Activated CD4-positive, alpha-beta T cell treated with anti-CD3 and anti-CD28 coated beads, Interleukin-2, amount 50 U/mL, for 48 hours (primary cell): ENCODE measurements around the gene BCAR1.
"Not testable (repeated sequence)": the region's sequence is repeated elsewhere in the genome, so short reads cannot be mapped to it uniquely, and the experiment has no call there.

ENCODE experiments used
- DNase-seq, 2 experiments: peaks; one replicate each; pipeline ENCODE4 v3.0.0-alpha.2; 2020

Gene BCAR1

DNA sequence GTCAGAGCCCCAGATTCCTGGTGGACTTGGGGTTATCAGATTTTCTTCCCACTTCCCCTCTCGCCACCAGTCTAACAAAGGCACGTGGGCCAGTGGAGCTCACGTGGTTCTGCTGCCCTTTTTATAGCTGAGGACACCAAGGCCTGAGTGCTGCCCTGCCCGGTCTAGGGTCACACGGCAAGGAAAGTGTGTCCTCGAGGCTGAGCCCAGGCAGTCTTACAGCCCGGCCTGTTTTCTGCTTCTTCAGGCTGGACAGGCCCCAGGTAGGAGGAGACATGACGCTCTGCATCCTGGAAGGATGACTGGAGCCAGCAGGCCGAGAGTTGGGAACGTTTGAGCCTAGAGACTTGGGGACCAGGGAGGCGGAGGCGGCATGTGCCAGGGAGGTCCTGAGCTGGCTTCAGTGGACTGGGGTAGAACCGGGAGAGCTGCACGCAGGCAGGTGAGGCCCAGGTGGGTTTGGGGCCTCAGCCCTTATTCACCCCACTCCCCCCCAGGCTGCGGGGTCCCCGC, 29.1 kb downstream of the BCAR1 start:
- no peak for DNase-seq

GRCh38 chr16:75219838-75220237, 31.6 kb downstream of the BCAR1 start:
- no peak for DNase-seq

- DNase-seq: no peak
Observed at GRCh38 chr16:75219088-75219487, 32.3 kb downstream of the BCAR1 start.

DNA sequence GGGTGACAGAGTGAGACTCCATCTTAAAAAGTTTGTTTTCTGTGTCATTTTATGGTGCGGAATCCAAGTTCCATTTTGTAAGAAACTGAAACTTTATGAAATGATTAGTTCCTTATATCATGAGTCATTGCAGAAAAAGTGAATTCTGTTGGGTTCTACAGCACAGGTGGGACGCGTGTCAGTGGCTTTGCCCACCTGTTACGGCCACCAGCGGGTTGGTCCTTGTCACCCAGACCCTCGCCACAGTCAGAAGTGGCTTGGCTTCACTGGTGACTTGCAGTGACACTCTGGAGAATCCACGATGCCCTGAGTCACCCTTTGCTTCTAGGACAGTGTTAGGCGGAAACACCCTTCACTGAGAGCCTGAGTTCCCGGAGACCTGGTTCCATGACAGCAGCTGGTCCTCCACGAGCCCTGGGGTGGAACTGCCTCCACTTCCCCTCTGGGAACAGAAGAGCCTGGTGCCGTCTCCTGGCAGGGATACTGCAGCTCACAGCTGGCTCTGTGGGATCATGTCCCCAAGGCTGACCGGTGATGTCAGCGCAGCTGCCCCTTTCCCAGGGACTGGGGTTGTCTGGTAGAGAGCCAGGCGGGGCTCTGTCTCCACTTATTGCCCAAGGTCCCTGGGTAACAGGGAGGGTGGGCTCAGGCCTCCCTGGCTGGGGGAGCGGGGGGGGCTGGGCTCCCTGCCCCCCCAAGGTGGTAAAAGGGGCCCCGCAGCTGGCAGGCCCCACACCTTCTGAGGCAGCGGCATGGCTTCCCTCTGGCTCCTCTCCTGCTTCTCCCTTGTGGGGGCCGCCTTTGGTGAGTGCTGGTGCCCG, 33.0 kb downstream of the BCAR1 start, which contains the start of gene CTRB1:
Gene CTRB1, plus strand, starts transcription at position 733 of the 821 bp plus-strand sequence. Its CDS starts 20 bp downstream, at position 753.
- no peak for DNase-seq

DNA sequence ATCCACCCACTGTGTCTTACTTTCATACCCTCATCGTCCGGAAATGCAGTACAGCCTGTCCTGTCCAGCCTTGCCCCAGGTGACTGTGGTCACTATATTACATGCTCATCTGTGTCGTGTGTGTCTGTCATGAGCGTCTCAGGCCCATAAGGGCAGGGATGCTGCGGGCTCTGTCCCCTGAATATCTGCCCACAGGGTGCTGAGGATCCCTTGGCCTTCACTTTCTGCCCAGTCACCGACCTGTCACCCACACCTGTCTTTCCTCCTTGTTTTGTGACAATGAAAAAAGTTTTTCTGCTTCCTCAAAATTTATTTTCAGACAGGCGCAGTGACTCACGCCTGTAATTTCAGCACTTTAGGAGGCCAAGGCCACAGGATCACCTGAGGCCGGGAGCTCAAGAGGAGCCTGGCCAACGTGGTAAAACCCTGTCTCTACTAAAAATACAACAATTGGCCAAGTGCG, 34.0 kb downstream of the BCAR1 start:
- no peak for DNase-seq

DNA sequence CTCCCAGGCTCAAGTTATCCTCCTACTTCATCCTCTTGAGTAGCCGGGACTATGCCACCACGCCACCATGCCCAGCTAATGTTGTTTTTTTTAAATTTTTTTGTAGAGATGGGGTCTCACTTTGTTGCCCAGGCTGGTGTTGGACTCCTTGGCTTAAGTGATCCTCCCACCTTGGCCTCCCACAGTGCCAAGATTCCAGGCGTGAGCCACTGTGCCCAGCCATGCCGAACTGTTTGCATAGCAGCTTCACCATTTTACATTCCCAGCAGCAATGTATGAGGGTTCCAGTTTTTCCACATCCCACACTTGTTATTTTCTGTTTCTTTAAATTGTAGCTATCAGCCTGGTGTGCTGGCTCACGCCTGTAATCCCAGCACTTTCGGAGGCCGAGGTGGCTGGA, 34.8 kb downstream of the BCAR1 start:
- DNase-seq: no peak

GRCh38 chr16:75216127-75216526, 35.3 kb downstream of the BCAR1 start:
- DNase-seq: no peak

- DNase-seq: not testable (repeated sequence)
Observed at GRCh38 chr16:75211286-75211685, 40.1 kb downstream of the BCAR1 start.

GRCh38 chr16:75209944-75210343, 41.5 kb downstream of the BCAR1 start:
- no peak for DNase-seq

DNA sequence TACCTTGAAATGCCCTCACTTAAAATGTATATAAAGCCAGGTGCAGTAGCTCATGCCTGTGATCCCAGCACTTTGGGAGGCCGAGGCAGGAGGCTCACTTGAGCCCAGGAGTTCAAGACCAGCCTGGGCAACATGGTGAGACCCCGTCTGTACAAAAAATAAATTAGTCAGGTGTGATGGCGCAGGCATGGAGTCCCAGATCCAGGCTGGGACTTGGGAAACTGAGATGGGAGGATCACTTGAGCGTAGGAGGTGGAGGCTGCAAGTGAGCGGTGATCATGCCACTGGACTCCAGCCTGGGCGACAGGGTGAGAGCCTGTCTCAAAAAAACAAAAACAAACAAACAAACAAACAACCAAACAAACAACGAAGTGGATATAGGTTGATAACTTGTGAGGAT, 41.9 kb downstream of the BCAR1 start:
- not testable (repeated sequence) for DNase-seq

DNA sequence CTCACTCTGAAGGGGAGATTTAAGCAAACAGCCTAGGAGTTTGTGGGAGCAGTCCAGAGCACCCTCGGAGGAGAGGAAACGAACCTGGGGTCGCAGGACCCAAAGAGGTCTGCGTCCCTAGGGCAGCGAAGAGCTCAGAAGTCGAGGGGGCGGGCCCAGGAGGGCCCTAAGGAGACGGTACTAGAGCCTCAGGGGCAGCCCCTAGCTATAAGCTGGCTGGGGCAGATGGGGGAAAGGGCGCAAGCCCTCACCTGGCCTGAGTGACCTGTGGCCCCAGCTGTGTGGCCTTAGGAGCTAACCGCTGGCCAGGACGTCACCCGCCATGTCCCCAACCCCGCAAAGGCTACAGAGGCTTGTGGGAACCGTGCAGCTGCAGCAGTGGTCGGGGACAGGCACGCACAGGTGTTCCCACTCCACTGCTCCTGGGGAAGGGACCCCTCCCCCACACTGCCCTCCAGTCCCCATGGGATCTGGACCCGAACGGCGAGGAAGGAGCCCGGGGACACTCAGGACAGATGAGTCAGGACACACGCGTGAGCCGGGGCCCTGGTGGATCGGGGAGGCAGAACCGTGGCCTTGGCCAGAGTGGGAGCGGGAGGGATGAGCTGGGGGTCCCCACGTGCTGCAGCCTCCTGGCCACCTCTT, 42.4 kb downstream of the BCAR1 start:
- DNase-seq: no peak

- DNase-seq: no peak
Observed at GRCh38 chr16:75208242-75208825, 43.1 kb downstream of the BCAR1 start.

GRCh38 chr16:75207831-75208230, 43.6 kb downstream of the BCAR1 start:
- DNase-seq: no peak

GRCh38 chr16:75206749-75207451, 44.5 kb downstream of the BCAR1 start, which contains the start of gene CTRB2:
CTRB2 (minus strand) TSS chr16:75207161; CDS start chr16:75207141, 20 bp downstream.
- no peak for DNase-seq

GRCh38 chr16:75205961-75206748, 45.3 kb downstream of the BCAR1 start:
- not testable (repeated sequence) for DNase-seq

- DNase-seq: not testable (repeated sequence)
Observed at GRCh38 chr16:75205438-75205837, 46.0 kb downstream of the BCAR1 start.

DNA sequence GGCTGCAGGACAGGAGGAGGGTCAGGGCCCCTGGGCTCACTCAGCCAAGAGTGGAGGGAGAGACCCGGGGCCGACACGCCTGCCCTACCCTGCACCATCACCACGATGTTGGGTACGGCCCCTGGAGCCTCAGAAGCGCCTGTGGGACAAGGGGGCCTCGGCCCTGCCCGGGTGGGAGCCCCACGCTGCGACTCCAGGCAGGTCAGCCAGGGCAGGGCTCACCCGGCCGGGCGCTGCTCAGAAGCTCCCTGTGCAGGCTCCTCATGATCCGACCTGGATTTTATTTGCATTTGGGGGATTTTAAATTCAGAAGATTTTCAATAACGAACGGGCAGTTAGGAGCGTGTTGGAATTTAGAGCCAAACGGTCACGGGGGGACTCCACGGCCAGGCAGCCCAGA, 46.5 kb downstream of the BCAR1 start:
- not testable (repeated sequence) for DNase-seq

- no peak for DNase-seq
Observed at GRCh38 chr16:75204410-75204758, 47.0 kb downstream of the BCAR1 start.

DNA sequence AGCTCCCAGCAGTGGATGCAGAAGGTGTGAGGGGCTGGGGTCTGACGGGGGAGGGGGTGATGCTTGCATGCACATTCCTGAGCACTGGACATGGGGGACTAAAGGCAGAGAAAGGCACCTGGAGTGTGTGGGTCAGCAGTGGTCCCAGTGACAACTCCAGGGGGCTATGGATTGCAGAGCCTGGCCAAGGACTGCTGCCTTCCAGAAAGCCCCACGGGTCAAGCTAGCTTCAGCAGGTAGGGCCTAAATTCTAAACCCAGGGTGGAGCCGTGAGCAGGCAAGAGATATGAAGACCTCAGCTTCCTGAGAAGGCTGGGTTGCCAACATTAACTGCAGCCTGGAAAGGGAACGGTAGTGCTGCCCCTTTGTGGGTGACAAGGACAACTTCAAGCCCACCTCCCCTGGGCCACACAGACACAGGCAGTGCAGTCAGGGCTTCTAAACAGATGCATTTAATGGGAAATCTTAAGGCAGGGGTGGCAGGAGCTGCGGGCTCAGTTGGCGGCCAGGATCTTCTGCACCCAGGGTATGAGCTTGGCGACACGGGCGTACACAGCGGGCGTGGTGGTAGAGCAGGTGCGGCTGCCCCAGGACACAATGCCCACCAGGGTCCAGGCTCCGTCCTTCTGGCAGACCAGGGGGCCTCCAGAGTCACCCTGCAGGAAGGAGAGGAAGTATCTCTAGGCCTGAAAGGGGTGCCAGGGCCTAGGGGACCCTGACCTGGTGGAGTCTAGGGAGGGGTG, 47.6 kb downstream of the BCAR1 start:
- DNase-seq: no peak

DNA sequence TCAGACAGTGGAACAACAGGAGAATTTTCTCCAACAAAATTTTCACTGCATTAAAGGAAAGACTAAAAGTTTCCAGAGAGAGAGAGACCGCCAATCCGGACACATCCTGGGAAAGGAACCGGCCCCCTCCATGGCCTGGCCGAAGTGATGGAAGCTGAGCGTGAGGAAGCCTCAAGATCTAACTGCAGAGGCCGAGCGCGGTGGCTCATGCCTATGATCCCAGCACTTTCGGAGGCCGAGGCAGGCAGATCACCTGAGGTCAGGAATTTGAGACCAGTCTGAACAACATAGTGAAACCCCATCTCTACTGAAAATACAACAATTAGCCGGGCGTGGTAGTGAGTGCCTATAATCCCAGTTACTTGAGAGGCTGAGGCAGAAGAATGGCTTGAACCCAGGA, 48.3 kb downstream of the BCAR1 start:
- DNase-seq: no peak

DNA sequence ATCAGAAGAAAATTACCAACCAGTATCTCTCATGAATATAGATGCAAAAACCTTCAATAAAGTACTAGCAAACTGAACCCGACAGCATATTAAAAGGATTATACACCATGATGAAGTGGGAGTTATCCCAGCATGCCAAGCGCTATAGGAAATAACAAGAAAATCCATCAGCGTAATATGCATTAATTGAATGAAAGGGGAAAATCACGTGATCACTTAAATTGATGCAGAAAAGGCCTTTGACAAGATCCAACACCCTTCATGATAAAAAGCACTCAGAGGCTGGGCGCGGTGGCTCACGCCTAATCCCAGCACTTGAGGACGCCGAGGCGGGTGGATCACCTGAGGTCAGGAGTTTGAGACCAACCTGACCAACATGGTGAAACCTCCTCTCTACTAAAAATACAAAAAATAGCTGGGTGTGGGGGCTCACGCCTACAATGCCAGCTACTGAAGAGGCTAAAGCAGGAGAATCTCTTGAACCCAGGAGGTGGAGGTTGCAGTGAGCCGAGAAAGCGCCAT, 49.3 kb downstream of the BCAR1 start:
- DNase-seq: no peak
